AG04449 (cell line): ENCODE results near the gene HOXC11.

Source experiments
- CTCF ChIA-PET: fragments of 350-600 bp; formaldehyde crosslinking; extraction: SDS; loops from one replicate; lab custom pipeline; 2021; ENCODE audit warnings: antibody characterized with exemption; lab: Yijun Ruan, JAX
- POLR2A ChIA-PET: fragments of 400-600, 350-600 bp; formaldehyde crosslinking; extraction: SDS; loops from one replicate; lab custom pipeline; 2020; ENCODE audit warnings: antibody characterized with exemption, inconsistent platforms; lab: Yijun Ruan, JAX
- DNase-seq: peaks from one replicate; pipeline ENCODE4 v3.0.0-alpha.2; 2010; ENCODE audit warnings: low read depth, low spot score
- H3K4me3 ChIP-seq: 2 replicates; pipeline ENCODE4 v1.5.1; 2011; ENCODE audit warnings: low read depth, mild to moderate bottlenecking, control low read depth, low read length
- TF ChIP-seq, protein P1 (sequence below): IDR thresholded peaks from one replicate; pipeline ENCODE4 v1.5.1; 2011; ENCODE audit warnings: mild to moderate bottlenecking, moderate library complexity, low read length, control low read depth, inconsistent platforms; ENCODE audit not compliant: insufficient read depth; ENCODE audit errors: missing control alignments

The HOXC11 gene

GRCh38 chr12:53973236-53974042, 513 bp downstream of the HOXC11 start:
- ChIA-PET CTCF (interaction anchor here (0.8 to 1.4 kb wide), 4 partner anchors 12 to 241 kb away, joined by 3 read pairs; partner anchors contain the start of gene HOXC10), POLR2A (interaction anchor here (0.6 to 1.1 kb wide), 3 partner anchors 8 to 232 kb away, joined by 3 to 10 read pairs (median 3); no protein-coding TSS in a partner anchor)
- no peak for DNase-seq
- H3K4me3 ChIP-seq: peak overlapping the region; percentile 76
- TF ChIP-seq, protein P1, sequence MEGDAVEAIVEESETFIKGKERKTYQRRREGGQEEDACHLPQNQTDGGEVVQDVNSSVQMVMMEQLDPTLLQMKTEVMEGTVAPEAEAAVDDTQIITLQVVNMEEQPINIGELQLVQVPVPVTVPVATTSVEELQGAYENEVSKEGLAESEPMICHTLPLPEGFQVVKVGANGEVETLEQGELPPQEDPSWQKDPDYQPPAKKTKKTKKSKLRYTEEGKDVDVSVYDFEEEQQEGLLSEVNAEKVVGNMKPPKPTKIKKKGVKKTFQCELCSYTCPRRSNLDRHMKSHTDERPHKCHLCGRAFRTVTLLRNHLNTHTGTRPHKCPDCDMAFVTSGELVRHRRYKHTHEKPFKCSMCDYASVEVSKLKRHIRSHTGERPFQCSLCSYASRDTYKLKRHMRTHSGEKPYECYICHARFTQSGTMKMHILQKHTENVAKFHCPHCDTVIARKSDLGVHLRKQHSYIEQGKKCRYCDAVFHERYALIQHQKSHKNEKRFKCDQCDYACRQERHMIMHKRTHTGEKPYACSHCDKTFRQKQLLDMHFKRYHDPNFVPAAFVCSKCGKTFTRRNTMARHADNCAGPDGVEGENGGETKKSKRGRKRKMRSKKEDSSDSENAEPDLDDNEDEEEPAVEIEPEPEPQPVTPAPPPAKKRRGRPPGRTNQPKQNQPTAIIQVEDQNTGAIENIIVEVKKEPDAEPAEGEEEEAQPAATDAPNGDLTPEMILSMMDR: no peak

DNA sequence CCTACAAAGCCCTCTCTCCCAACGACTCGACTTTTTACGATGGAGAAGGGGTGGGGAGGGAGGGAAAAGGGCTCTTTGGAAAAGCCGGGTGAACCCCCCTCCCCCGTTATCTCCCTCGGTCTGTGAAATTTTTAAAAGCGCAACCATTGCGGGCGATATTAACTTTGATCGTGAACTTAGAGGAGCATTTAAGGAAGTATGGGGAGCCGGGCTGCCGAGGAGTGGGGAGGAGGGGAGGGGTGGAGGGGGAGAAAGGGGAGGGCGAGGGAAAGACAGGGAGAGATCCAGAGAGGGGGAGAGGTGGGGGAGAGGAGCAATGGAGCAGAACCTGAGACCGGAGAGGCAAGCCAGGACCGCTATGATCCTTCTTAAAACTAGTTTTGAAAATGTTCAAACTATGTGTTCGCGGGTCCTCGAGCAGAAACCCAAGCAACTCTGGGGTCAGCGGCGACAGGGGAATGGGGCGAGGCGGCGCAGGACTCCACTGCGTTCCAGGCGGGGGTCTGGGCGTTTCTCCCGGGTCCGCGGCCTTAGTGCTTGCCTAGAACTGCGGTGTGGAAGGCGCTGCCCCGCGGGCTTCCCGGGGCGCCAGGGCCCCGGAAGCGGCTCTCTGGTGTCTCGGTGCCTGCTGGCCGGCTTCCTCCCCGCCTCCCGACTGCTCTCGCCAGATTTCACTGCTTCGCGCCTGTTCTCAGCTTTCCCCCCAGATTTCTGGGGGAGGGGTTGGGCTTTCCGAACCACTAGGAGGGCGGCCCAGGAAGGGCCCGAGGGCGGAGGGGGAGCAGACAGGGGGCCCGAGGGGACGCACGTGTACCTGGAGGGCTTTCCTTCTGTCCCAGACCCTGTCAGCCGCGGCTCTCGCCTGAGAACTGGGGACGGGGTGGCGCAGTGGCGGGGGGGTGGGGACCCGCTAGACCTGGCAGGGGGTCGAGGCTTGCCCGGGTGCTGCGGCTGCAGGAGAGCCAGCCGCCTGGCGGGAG, 1.4 kb downstream of the HOXC11 start, which contains the start of gene HOTAIR:
HOTAIR (minus strand) TSS at position 871 of the 980 bp plus-strand sequence.
- TF ChIP-seq, protein P1: no peak
- peak within 1 kb of the TSS; percentile 76 for H3K4me3 ChIP-seq
- CTCF ChIA-PET: no interaction called here
- no peak for DNase-seq
- POLR2A ChIA-PET: interaction anchor here (0.6 to 1.1 kb wide), 4 partner anchors 9 to 231 kb away, joined by 3 to 10 read pairs (median 4); no protein-coding TSS in a partner anchor

DNA sequence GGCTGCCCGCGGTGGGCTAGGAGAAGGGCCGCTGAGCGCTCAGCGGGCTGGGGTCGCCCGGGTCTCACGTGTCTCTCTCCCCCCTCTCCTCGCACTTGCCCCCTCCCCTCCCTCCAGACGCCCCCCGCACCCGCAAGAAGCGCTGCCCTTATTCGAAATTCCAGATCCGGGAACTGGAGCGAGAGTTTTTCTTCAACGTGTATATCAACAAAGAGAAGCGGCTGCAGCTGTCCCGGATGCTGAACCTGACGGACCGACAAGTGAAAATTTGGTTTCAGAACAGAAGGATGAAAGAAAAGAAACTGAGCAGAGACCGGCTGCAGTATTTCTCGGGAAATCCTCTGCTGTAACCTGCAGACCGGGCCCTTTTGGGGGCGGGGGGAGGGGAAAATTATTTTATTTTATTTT, 2.1 kb downstream of the HOXC11 start:
- TF ChIP-seq, protein P1: no peak
- peak overlapping the region; percentile 76 for H3K4me3 ChIP-seq
- no peak for DNase-seq
- CTCF ChIA-PET: interaction anchor here (1.4 to 3.1 kb wide), 4 partner anchors 8 to 226 kb away, joined by 3 to 19 read pairs (median 6); no protein-coding TSS in a partner anchor
- POLR2A ChIA-PET: interaction anchor here (0.6 to 1.7 kb wide), 2 partner anchors 11 to 20 kb away, joined by 4 to 5 read pairs; no protein-coding TSS in a partner anchor

DNA sequence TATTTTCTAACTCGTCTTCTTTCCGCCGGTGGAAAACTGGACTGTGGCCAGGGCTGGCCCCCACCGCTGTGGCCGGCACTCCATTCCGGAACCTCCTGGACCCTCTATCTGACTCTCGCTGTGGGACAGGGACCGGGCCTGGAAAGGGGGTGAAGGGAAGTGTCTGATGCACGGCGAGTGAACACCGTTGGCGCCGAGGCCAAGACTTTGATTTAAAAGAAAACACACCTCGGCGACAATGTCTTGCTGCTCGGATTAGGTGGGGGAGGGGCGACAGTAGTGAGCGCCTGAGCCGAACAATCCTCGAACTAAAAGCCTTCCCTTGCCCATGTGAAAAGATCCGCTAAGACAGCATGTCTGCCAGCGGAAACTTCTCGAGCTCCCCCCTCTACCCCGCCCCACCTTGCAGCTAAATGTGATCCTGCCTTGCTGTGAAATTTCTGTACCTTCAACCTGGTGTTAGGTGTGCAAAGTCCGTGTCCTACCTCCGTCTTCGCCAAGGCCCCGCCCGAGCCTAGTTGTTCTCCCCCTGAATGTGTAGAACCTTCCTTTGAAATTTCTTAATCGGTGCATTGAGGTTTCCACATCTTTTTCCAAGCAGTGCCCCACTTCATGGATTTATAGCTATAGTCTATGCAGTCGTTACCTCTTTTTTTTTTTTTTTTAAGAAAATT, 2.7 kb downstream of the HOXC11 start:
- CTCF ChIA-PET: interaction anchor here (0.6 to 3.1 kb wide), 9 partner anchors 8 to 464 kb away, joined by 3 to 19 read pairs (median 6); partner anchors contain the start of gene HOXC10

More for the DNA sequence above, 2.7 kb downstream of the HOXC11 start:
- POLR2A ChIA-PET: interaction anchor here (0.6 to 1.7 kb wide), 4 partner anchors 8 to 28 kb away, joined by 4 to 5 read pairs (median 4); no protein-coding TSS in a partner anchor
- TF ChIP-seq, protein P1: no peak
- H3K4me3 ChIP-seq: peak overlapping the region; percentile 76
- DNase-seq: no peak
